ENCODE results near the gene LRTM2.

- TF ChIP-seq TAF1 (IDR thresholded peaks at IDR 0.05; ENCODE audit: control insufficient read depth, extremely low read depth, insufficient read depth, low read length, severe bottlenecking), result no peak
- TF ChIP-seq CTCF (IDR thresholded peaks at IDR 0.05 in 2 of 3, conservative IDR thresholded peaks at IDR 0.05 in 1 of 3; ENCODE audit: insufficient read depth in 2 of 3, low read depth in 1 of 3, low read length in 3 of 3), result no peak
- TF ChIP-seq DPF2 (IDR thresholded peaks at IDR 0.05), result no peak
Observed at GRCh38 chr12:1801303-1801975, 18.9 kb upstream of the LRTM2 start.

Data from K562 (cell line).